H1 (cell line): ENCODE measurements around the gene SMAD6. TPM values are rescaled to one million over a fixed set of nuclear protein-coding genes. Genes with fewer than 3 reads are reported as not detected.

ENCODE experiments used
- ASH2L ChIP-seq: fragments of 200-600, 300-600 bp; sonication (generic); IDR thresholded peaks from one replicate; pipeline ENCODE4 v1.7.1; 2017; ENCODE audit warnings: low read length
- CHD7 ChIP-seq: fragments of 300-600 bp; sonication (generic); IDR thresholded peaks from 2 replicates; pipeline ENCODE4 v1.7.1; 2012; ENCODE audit warnings: low read length, moderate library complexity, mild to moderate bottlenecking, inconsistent platforms; ENCODE audit not compliant: insufficient replicate concordance
- CREB1 ChIP-seq: IDR thresholded peaks from 2 replicates; pipeline ENCODE4 v1.6.1; 2012; ENCODE audit warnings: inconsistent platforms
- JUND ChIP-seq: IDR thresholded peaks from 2 replicates; pipeline ENCODE4 v1.6.1; 2011; ENCODE audit warnings: mild to moderate bottlenecking, improper control_type of control experiment, low read length
- KDM4A ChIP-seq: IDR thresholded peaks from one replicate; pipeline ENCODE4 v1.7.1; 2012; ENCODE audit warnings: low read depth, mild to moderate bottlenecking, moderate library complexity, low read length, inconsistent platforms; ENCODE audit not compliant: severe bottlenecking
- RNF2 ChIP-seq: fragments of 200-900, 300-1000 bp; sonication (generic); IDR thresholded peaks from 2 replicates; pipeline ENCODE4 v1.7.1; 2016; ENCODE audit warnings: borderline replicate concordance, low read depth, mild to moderate bottlenecking, antibody characterized with exemption, low read length; ENCODE audit not compliant: poor library complexity, severe bottlenecking; ENCODE audit errors: missing control alignments
- SP2 ChIP-seq: IDR thresholded peaks from 2 replicates; pipeline ENCODE4 v1.6.1; 2012; ENCODE audit warnings: mild to moderate bottlenecking, low read length, inconsistent platforms
- SUZ12 ChIP-seq: fragments of 200-600 bp; sonication (generic); IDR thresholded peaks from 2 replicates; pipeline ENCODE4 v1.6.1; 2012; ENCODE audit warnings: mild to moderate bottlenecking, inconsistent platforms, low read length, moderate library complexity, mixed read lengths
- TAF7 ChIP-seq: optimal IDR thresholded peaks from 2 replicates; pipeline ENCODE3; 2011; ENCODE audit warnings: low read depth, mild to moderate bottlenecking, inconsistent platforms, low read length, moderate library complexity, borderline replicate concordance
- polyA plus RNA-seq, 7 experiments: library from polyadenylated mRNA; depleted of rRNA in 3 of 7; stranded (reverse) in 5 of 7; unstranded in 2 of 7; fragments of >200 nt in 5 of 7; fragments of 200-250 nt in 2 of 7; gene quantifications; 1 replicate in 5 of 7; 2 replicates in 1 of 7; 4 replicates in 1 of 7; pipeline versions ENCODE4 v1.2.1 to v1.2.3, GENCODE V29; 2011 to 2013; ENCODE audit warnings: missing spikeins in 2 of 7, mixed read lengths in 2 of 7
- total RNA-seq: library from RNA; stranded (reverse); fragmentation: NEBNext Ultra II Directional; extraction: Animal tissue kit (Norgen Biotek cat#: 25700); gene quantifications from 2 replicates; pipeline ENCODE4 v1.2.1, GENCODE V29; 2021

The SMAD6 gene
- total and polyA plus RNA-seq, 2 of the 8 experiments (the other 6 are each of a cell fraction or from before 2014, with no cell fraction given) = 1.8 to 7.0 TPM

GRCh38 chr15:66692808-66693596 lies 9.0 kb upstream of the SMAD6 start (continued):
- TF ChIP-seq CHD7 (no peak), KDM4A (no peak), SUZ12 (no peak), ASH2L (no peak), RNF2 (no peak), CREB1 (no peak), SP2 (no peak), TAF7 (no peak), JUND (no peak)
